Dedifferentiated amniotic fluid mesenchymal stem cell (primary cell): Measurements from ENCODE around the gene GSX1.

Experiments
- DNase-seq: peaks from one replicate; pipeline ENCODE4 v3.0.0-alpha.2; 2016; ENCODE audit errors: extremely low spot score

The GSX1 gene

GRCh38 chr13:27833206-27833605 is 40.9 kb downstream of the GSX1 start:
- DNase-seq: no peak

- no peak for DNase-seq
These were observed 41.8 kb downstream of the GSX1 start for GRCh38 chr13:27834095-27834494.

- DNase-seq: no peak
These were observed 43.5 kb downstream of the GSX1 start for GRCh38 chr13:27835799-27836198.

GRCh38 chr13:27839809-27840467 is 47.7 kb downstream of the GSX1 start:
- no peak for DNase-seq

GRCh38 chr13:27842571-27842970 is 50.3 kb downstream of the GSX1 start:
- DNase-seq: no peak
